ENCODE results near the gene DDX60. TPM values are rescaled to one million over a fixed set of nuclear protein-coding genes. Genes with fewer than 3 reads are reported as not detected.

The DDX60 gene
- total and polyA plus RNA-seq, 4 donors: 4.3 to 24.4 (median 13.1) TPM

GRCh38 chr4:168177546-168178149, 140.9 kb downstream of the DDX60 start:
- Histone ChIP-seq H3K36me3 (ENCODE audit: control insufficient read depth in 1 of 2, insufficient read depth in 2 of 2, low read length in 1 of 2) (no peaks in the 10 kb centered on the region), H3K27ac (ENCODE audit: low read depth in 1 of 2, low read length in 2 of 2) (no peak overlapping the region), H3K9me3 (ENCODE audit: control insufficient read depth, low read length) (no peaks in the 10 kb centered on the region), H3K4me3 (ENCODE audit: low read length in 2 of 2) (no peak overlapping the region), H3K4me1 (ENCODE audit: control insufficient read depth in 1 of 2, insufficient read depth in 2 of 2, low read length in 2 of 2) (no peaks in the 10 kb centered on the region), H3K27me3 (ENCODE audit: control insufficient read depth in 1 of 2, insufficient read depth in 2 of 2, low read length in 1 of 2) (no peaks in the 10 kb centered on the region)
- WGBS, 2 donors: 80 to 89% methylated on average over 5 of the region's 5 CpGs
- ATAC-seq (ENCODE audit: low FRiP score) (no peak), DNase-seq (no peak)
- intact Hi-C loops (cut with DNase I): no loop called here

DNA sequence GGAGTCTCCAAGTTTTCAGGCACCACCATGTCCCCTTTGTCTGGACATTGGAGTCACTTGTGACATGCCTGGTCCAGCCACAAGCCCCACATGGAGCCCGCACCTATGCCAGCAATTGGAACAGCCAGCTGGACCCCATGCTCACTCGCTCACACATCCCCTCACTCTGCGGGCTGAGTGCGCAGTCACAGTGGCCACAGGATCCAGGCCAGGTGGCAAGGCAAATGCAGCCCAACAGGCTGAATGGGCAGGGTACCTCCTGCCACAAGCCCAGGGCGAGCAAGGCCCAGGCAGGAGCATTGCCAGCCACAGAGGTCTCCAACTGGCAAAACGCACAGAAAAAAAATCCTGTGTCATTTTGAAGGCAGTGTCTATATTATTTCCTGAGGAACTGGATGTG, 144.2 kb downstream of the DDX60 start:
- no peaks in the 10 kb centered on the region for H3K27me3 ChIP-seq (ENCODE audit: control insufficient read depth in 1 of 2, insufficient read depth in 2 of 2, low read length in 1 of 2)
- intact Hi-C loops (cut with DNase I): no loop called here
- 88 to 90% methylated on average over 6 of the region's 6 CpGs for WGBS, 2 donors
- H3K36me3 ChIP-seq (ENCODE audit: control insufficient read depth in 1 of 2, insufficient read depth in 2 of 2, low read length in 1 of 2): no peaks in the 10 kb centered on the region
- no peaks in the 10 kb centered on the region for H3K4me1 ChIP-seq (ENCODE audit: control insufficient read depth in 1 of 2, insufficient read depth in 2 of 2, low read length in 2 of 2)
- ATAC-seq (ENCODE audit: low FRiP score) (no peak), DNase-seq (no peak)
- H3K4me3 ChIP-seq (ENCODE audit: low read length in 2 of 2): no peak overlapping the region
- H3K27ac ChIP-seq (ENCODE audit: low read depth in 1 of 2, low read length in 2 of 2): no peak overlapping the region
- H3K9me3 ChIP-seq (ENCODE audit: control insufficient read depth, low read length): no peaks in the 10 kb centered on the region

- no peak overlapping the region for H3K4me3 ChIP-seq (ENCODE audit: low read length in 2 of 2)
- H3K27ac ChIP-seq (ENCODE audit: low read depth in 1 of 2, low read length in 2 of 2): no peak overlapping the region
- H3K4me1 ChIP-seq (ENCODE audit: control insufficient read depth in 1 of 2, insufficient read depth in 2 of 2, low read length in 2 of 2): no peaks in the 10 kb centered on the region
- H3K9me3 ChIP-seq (ENCODE audit: control insufficient read depth, low read length): no peaks in the 10 kb centered on the region
- 86 to 88% methylated on average over 6 of the region's 6 CpGs for whole genome bisulfite sequencing, 2 donors
- H3K27me3 ChIP-seq (ENCODE audit: control insufficient read depth in 1 of 2, insufficient read depth in 2 of 2, low read length in 1 of 2): no peaks in the 10 kb centered on the region
- DNase-seq: no peak
- no peak for ATAC-seq (ENCODE audit: low FRiP score)
- no peaks in the 10 kb centered on the region for H3K36me3 ChIP-seq (ENCODE audit: control insufficient read depth in 1 of 2, insufficient read depth in 2 of 2, low read length in 1 of 2)
- intact Hi-C loops (cut with DNase I): no loop called here
Observed at GRCh38 chr4:168167714-168168284, 150.8 kb downstream of the DDX60 start.

Other genes starting within 250 kb of the DDX60 start
- gene ANXA10, start 226.2 kb downstream of the DDX60 start, total RNA-seq: not detected
- under 1 TPM in 1 of 2 donors, not detected in 1; 0.82 TPM for gene ANXA10, start 226.2 kb downstream of the DDX60 start, polyA plus RNA-seq
- gene DDX60L, start 161.7 kb upstream of the DDX60 start, total RNA-seq: 10 to 100 TPM; 19.5 to 30.1 TPM
- 10 to 100 TPM in 1 of 2 donors, 1 to 10 TPM in 1; 4.1 to 11.5 TPM for gene DDX60L, start 161.7 kb upstream of the DDX60 start, polyA plus RNA-seq
- 100 to 1,000 TPM; 352 to 626 TPM for gene PALLD, start 178.3 kb upstream of the DDX60 start, total RNA-seq
- gene PALLD, start 178.3 kb upstream of the DDX60 start, polyA plus RNA-seq: 100 to 1,000 TPM; 253 to 576 TPM